ENCODE measurements around the gene TUBB4B.

TUBB4B gene

GRCh38 chr9:137226338-137227053 lies 14.6 kb upstream of the TUBB4B start:
- no peak for DNase-seq

GRCh38 chr9:137227054-137227852 lies 13.8 kb upstream of the TUBB4B start, which contains the start of gene RNF224:
Gene RNF224 (plus strand): TSS chr9:137227502. CDS start chr9:137228336, 834 bp downstream.
- DNase-seq, result peak; percentile 57

- no peak for DNase-seq
Measured at GRCh38 chr9:137227853-137228505, 13.1 kb upstream of the TUBB4B start.

GRCh38 chr9:137228506-137228967 lies 12.6 kb upstream of the TUBB4B start:
- DNase-seq, result no peak

- no peak for DNase-seq
Measured at GRCh38 chr9:137228968-137229896, 11.9 kb upstream of the TUBB4B start.

- no peak for DNase-seq
Measured at GRCh38 chr9:137229903-137230704, 11.0 kb upstream of the TUBB4B start.

GRCh38 chr9:137230705-137231371 lies 10.2 kb upstream of the TUBB4B start, which contains the start of gene SLC34A3:
Gene SLC34A3 (plus strand): TSS chr9:137230901. CDS start chr9:137231703, 802 bp downstream.
- no peak for DNase-seq

- DNase-seq, result no peak
Measured at GRCh38 chr9:137231372-137232039, 9.6 kb upstream of the TUBB4B start.

GRCh38 chr9:137232101-137232500 lies 9.0 kb upstream of the TUBB4B start:
- DNase-seq, result no peak

GRCh38 chr9:137232510-137232909 lies 8.6 kb upstream of the TUBB4B start:
- no peak for DNase-seq

GRCh38 chr9:137233143-137233980 lies 7.7 kb upstream of the TUBB4B start:
- no peak for DNase-seq

GRCh38 chr9:137234055-137234697 lies 6.9 kb upstream of the TUBB4B start:
- no peak for DNase-seq

GRCh38 chr9:137234758-137235423 lies 6.2 kb upstream of the TUBB4B start:
- DNase-seq, result no peak

- no peak for DNase-seq
Measured at GRCh38 chr9:137235424-137236237, 5.5 kb upstream of the TUBB4B start.

GRCh38 chr9:137236238-137236935 lies 4.7 kb upstream of the TUBB4B start:
- peak; percentile 76 for DNase-seq

- no peak for DNase-seq
Measured at GRCh38 chr9:137236936-137237421, 4.1 kb upstream of the TUBB4B start.
